Suppressor macrophage (primary cell): ENCODE results near the gene ERGIC3.
A peak's percentile ranks its signal among the peaks of the same experiment; 100 is the strongest.
"Not testable (repeated sequence)": the region's sequence is repeated elsewhere in the genome, so short reads cannot be mapped to it uniquely, and the experiment has no call there.

Experiments
- DNase-seq, 4 experiments: peaks; one replicate each; pipeline ENCODE4 v3.0.0-alpha.2; 2020 to 2022
- total RNA-seq, 17 experiments: gene quantifications; one replicate each; lab custom pipeline; 2026; ENCODE audit warnings: mixed read lengths in 6 of 17, inconsistent platforms in 3 of 17; lab: John Stamatoyannopoulos, UW

Gene ERGIC3
- 75.1 to 131 (median 106) reads per million in 17 experiments for total RNA-seq

GRCh38 chr20:35541783-35542662 is at the start of gene ERGIC3:
Gene ERGIC3 (plus strand): TSS chr20:35542078. CDS start chr20:35542098, 20 bp downstream.
- DNase-seq: peak; percentile 98 to 99 (median 98)

GRCh38 chr20:35492352-35492751 is 49.5 kb upstream of the ERGIC3 start:
- DNase-seq: no peak

GRCh38 chr20:35496481-35496880 is 45.4 kb upstream of the ERGIC3 start:
- no peak for DNase-seq

GRCh38 chr20:35497320-35497719 is 44.6 kb upstream of the ERGIC3 start:
- DNase-seq: no peak

GRCh38 chr20:35497780-35498189 is 44.1 kb upstream of the ERGIC3 start:
- no peak for DNase-seq

GRCh38 chr20:35499271-35499670 is 42.6 kb upstream of the ERGIC3 start:
- DNase-seq: no peak

- peak; percentile 57 to 75 (median 71) for DNase-seq
Measured at GRCh38 chr20:35502352-35502751, 39.5 kb upstream of the ERGIC3 start.

- no peak for DNase-seq
Measured at GRCh38 chr20:35503281-35503680, 38.6 kb upstream of the ERGIC3 start.

GRCh38 chr20:35503841-35504561 is 37.9 kb upstream of the ERGIC3 start:
- DNase-seq: no peak

GRCh38 chr20:35504751-35505150 is 37.1 kb upstream of the ERGIC3 start:
- no peak for DNase-seq

GRCh38 chr20:35506179-35506578 is 35.7 kb upstream of the ERGIC3 start:
- no peak for DNase-seq

- peak in 3 of 4 experiments; percentile 5 to 19 (median 6) for DNase-seq
Measured at GRCh38 chr20:35506872-35507638, 34.8 kb upstream of the ERGIC3 start.

- no peak for DNase-seq
Measured at GRCh38 chr20:35508493-35509218, 33.2 kb upstream of the ERGIC3 start.

- DNase-seq: no peak
Measured at GRCh38 chr20:35510951-35511735, 30.7 kb upstream of the ERGIC3 start.

- DNase-seq: peak in 1 of 4 experiments; percentile 6
Measured at GRCh38 chr20:35511814-35512420, 30.0 kb upstream of the ERGIC3 start.

GRCh38 chr20:35514371-35514932 is 27.4 kb upstream of the ERGIC3 start:
- DNase-seq: no peak

GRCh38 chr20:35515341-35515740 is 26.5 kb upstream of the ERGIC3 start:
- no peak for DNase-seq

- DNase-seq: no peak
Measured at GRCh38 chr20:35515949-35516645, 25.8 kb upstream of the ERGIC3 start.

GRCh38 chr20:35517125-35517524 is 24.8 kb upstream of the ERGIC3 start:
- no peak for DNase-seq

- DNase-seq: not testable (repeated sequence)
Measured at GRCh38 chr20:35517767-35518166, 24.1 kb upstream of the ERGIC3 start.
